Progenitor cell of endocrine pancreas (in vitro differentiated cells): ENCODE data around the gene AHRR. TPM values are rescaled to one million over a fixed set of nuclear protein-coding genes. Genes with fewer than 3 reads are reported as not detected.

Source experiments
- DNase-seq: peaks from one replicate; pipeline ENCODE4 v3.0.0; 2021; ENCODE audit warnings: low spot score; ENCODE audit not compliant: unreplicated experiment
- H3K27ac Mint-ChIP-seq: 2 replicates; pipeline ENCODE4 v1.8.0; 2021; ENCODE audit warnings: mild to moderate bottlenecking, moderate library complexity, mixed read lengths
- H3K27me3 Mint-ChIP-seq: 2 replicates; pipeline ENCODE4 v1.8.0; 2021; ENCODE audit warnings: mixed read lengths
- H3K36me3 Mint-ChIP-seq: 2 replicates; pipeline ENCODE4 v1.8.0; 2022; ENCODE audit warnings: mixed read lengths; ENCODE audit not compliant: insufficient read depth
- H3K4me1 Mint-ChIP-seq: 2 replicates; pipeline ENCODE4 v1.8.0; 2021; ENCODE audit warnings: low read depth, mixed read lengths
- H3K4me3 Mint-ChIP-seq: 2 replicates; pipeline ENCODE4 v1.8.0; 2021; ENCODE audit warnings: low read depth, mild to moderate bottlenecking, moderate library complexity, mixed read lengths
- H3K9me3 Mint-ChIP-seq: 2 replicates; pipeline ENCODE4 v1.8.0; 2021; ENCODE audit warnings: low read depth, mixed read lengths
- CTCF ChIP-seq: fragments of 200-600 bp; sonication (generic); IDR thresholded peaks from one replicate; pipeline ENCODE4 v1.5.0; 2021; ENCODE audit warnings: antibody characterized with exemption, mild to moderate bottlenecking; ENCODE audit not compliant: unreplicated experiment
- total RNA-seq: library from RNA; stranded (reverse); gene quantifications from 2 replicates; pipeline ENCODE4 v1.2.1, GENCODE V29; 2021

Gene AHRR
- total RNA-seq, 1 donor from 2014 or later: 1.3 TPM

- Mint-ChIP-seq H3K4me1 (peaks cover 11% of the 10 kb centered on the region), H3K27me3 (no peaks in the 10 kb centered on the region), H3K27ac (no peak overlapping the region), H3K9me3 (no peaks in the 10 kb centered on the region), H3K4me3 (no peak overlapping the region), H3K36me3 (peaks cover 5% of the 10 kb centered on the region)
- no peak for TF ChIP-seq CTCF
- DNase-seq: no peak
These were observed 9.6 kb upstream of the AHRR start for GRCh38 chr5:311963-312362.

GRCh38 chr5:312845-313244 lies 8.7 kb upstream of the AHRR start:
- H3K27me3 Mint-ChIP-seq: no peaks in the 10 kb centered on the region
- TF ChIP-seq CTCF: no peak
- H3K4me1 Mint-ChIP-seq: peaks cover 11% of the 10 kb centered on the region
- peaks cover 5% of the 10 kb centered on the region for H3K36me3 Mint-ChIP-seq
- DNase-seq: no peak
- no peak overlapping the region for H3K4me3 Mint-ChIP-seq
- H3K27ac Mint-ChIP-seq: no peak overlapping the region
- H3K9me3 Mint-ChIP-seq: no peaks in the 10 kb centered on the region

GRCh38 chr5:313265-313664 lies 8.2 kb upstream of the AHRR start:
- Mint-ChIP-seq H3K4me3 (no peak overlapping the region), H3K4me1 (peaks cover 11% of the 10 kb centered on the region), H3K9me3 (no peaks in the 10 kb centered on the region), H3K27ac (no peak overlapping the region), H3K27me3 (peaks cover 1% of the 10 kb centered on the region), H3K36me3 (peaks cover 5% of the 10 kb centered on the region)
- DNase-seq: no peak
- TF ChIP-seq CTCF: no peak

GRCh38 chr5:313806-314376 lies 7.6 kb upstream of the AHRR start:
- no peak for DNase-seq

GRCh38 chr5:314676-315487 lies 6.6 kb upstream of the AHRR start:
- Mint-ChIP-seq H3K4me1 (peaks cover 11% of the 10 kb centered on the region), H3K27me3 (peaks cover 12% of the 10 kb centered on the region), H3K4me3 (no peak overlapping the region), H3K9me3 (no peaks in the 10 kb centered on the region), H3K36me3 (peaks cover 5% of the 10 kb centered on the region), H3K27ac (no peak overlapping the region)
- no peak for TF ChIP-seq CTCF
- no peak for DNase-seq

More at GRCh38 chr5:313806-314376, 7.6 kb upstream of the AHRR start:
- Mint-ChIP-seq H3K27me3 (peaks cover 3% of the 10 kb centered on the region), H3K36me3 (peaks cover 5% of the 10 kb centered on the region), H3K4me3 (no peak overlapping the region), H3K9me3 (no peaks in the 10 kb centered on the region), H3K4me1 (peaks cover 11% of the 10 kb centered on the region), H3K27ac (peak overlapping the region; percentile 82)
- TF ChIP-seq CTCF: no peak
